Left lobe of liver (tissue), 2 donors: ENCODE measurements around the gene SDCCAG8. TPM values are rescaled to one million over a fixed set of nuclear protein-coding genes. Genes with fewer than 3 reads are reported as not detected.

Source experiments
- ATAC-seq: fragments of 200-7000 bp; cut with Tn5 transposase; one replicate; pipeline ENCODE4 v1.9.1; 2020; ENCODE audit warnings: mild to moderate bottlenecking, moderate library complexity
- DNase-seq: peaks from one replicate; pipeline ENCODE4 v3.0.0-alpha.2; 2020; ENCODE audit warnings: low spot score
- total RNA-seq: library from RNA; stranded (reverse); gene quantifications from one replicate; pipeline ENCODE4 v1.2.1, GENCODE V29; 2021
- donor health status: DM: no; HTN: no; CAD: no; lungs with moderate emphysema.
- donor health status: DM: no; HTN: yes; CAD: no.

The SDCCAG8 gene
- total RNA-seq, 1 donor from 2014 or later: 15.2 TPM

DNA sequence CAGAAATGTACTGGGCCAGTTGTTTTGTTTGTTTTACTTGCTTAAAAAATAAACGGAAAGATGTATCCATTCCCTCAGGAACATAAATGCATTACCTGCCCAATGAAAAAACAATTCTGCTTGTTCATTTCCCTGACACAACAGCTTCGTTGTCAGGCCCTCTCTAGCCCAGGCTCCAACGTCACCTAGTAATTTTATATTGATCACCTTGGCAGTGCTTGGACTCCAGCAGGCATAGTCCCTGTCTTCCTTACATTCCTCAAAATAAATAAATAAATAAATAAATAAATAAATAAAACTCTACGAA, 2.0 kb upstream of the SDCCAG8 start:
- DNase-seq: no peak
- ATAC-seq: no peak

DNA sequence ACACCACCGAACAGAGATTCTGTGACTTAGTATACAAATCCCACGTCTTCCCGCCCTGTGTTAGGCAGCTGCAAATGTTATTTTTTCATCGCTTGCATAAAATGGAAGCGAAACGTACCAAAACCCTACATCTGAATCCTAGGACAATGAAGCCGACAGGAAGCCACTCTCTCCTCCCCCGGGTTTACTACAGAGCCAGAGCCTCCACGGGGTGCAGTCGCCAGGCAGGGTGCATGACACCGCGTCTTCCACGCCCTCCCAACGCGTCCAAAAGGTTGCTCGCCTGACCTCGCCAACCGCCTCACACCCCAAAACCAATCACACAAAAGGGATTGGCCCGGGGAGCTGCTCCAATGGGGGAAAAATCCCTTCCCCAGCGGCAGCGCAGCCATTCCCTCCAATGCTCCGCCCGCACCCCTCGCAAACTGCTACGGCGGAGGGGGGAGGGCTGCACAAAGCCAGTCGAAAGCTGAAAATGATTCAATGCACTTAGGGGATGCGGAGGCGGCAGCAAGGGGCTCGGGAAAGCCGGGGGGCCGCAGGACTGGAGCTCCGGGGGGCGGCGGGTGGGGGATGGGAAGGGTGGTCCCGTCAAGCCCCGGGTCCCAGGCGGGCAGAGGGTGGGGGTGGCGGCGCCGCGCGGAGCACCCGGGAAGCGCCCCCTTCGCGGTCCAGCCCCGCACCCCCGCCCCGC, 1.5 kb upstream of the SDCCAG8 start:
- peak; percentile 42 for ATAC-seq
- peak; percentile 77 for DNase-seq

DNA sequence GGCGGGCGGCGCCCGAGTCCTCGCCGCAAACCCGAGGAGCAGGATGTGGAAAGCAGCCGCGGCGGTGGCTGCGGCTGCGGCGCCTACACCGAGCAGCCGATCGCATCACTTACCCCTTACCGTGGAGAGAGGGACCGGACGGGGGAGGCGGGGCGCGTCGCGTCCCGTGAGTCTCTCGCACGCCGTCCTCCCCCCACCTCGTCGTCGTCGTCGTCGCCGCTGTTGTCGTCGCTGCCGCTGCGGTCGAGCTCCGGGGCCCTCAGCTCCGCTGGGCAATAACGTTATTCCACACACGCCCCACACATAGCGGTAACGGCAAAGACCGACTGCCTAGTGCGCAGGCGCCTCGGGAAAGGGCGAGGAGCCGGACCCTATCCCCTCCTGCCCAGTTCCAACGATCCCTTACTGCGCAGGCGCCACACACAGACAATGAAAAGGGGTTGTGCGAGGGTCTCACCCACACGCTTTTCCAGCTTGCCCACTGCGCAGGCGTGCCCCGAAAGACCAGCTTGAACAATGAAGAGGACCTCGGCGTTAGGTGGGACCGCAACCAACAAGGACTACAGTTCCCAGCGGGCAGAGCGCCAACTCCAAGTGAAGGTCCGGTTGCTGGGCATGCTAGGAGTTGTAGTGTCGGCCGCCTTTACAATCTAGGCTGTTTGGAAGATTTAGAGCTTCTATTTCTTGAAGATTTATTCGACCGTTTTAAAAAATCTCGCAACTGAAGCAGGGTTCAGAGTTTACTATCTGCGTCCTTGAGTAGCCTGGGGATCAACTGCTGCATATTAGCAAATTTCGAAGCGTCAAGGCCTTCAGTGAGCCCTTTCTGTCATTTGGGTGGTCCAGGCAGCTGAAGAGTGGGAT, 682 bp upstream of the SDCCAG8 start, which contains the start of gene CEP170:
TSS of gene CEP170 (minus strand) at position 355 of the 864 bp plus-strand sequence. CDS start 30,001 bp downstream, outside the sequence.
- DNase-seq (peak; percentile 94), ATAC-seq (peak; percentile 75)

DNA sequence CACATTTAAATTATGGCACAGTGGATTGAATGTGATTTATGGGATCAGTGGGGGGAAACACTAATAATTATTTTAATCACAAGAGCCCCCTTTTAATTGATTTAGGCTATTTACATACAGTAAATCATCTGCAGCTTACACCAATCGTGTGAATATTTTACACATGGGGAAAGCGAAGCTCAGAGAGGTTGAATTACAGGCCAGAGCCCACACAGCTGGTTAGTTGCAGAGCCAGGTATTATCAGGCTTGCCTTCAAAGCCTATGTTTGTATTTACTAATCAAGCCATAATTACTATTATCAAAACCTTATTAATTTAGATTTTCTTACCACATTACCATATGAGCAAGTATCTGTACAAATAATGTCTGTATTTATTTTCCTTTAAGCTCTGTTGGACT, 749 bp downstream of the SDCCAG8 start:
- DNase-seq (no peak), ATAC-seq (no peak)

DNA sequence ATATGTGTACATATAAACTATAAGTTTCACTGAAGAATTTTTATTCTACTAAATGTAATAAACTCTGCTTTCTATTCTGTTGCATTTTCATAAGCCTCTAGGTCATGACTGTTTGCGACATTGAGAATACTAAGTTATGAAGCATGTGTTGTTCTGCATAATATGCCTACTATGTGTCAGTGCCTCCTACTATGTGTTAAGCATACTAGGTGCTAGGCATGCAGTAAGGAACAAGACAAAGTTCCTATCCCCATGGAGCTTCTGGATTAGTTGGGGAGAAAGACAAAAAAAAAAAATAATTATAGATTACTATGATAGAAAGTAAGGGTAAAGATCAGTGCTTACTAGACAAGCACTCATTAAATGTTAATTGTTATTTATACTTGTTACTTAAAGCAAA, 1.3 kb downstream of the SDCCAG8 start:
- DNase-seq (no peak), ATAC-seq (no peak)

DNA sequence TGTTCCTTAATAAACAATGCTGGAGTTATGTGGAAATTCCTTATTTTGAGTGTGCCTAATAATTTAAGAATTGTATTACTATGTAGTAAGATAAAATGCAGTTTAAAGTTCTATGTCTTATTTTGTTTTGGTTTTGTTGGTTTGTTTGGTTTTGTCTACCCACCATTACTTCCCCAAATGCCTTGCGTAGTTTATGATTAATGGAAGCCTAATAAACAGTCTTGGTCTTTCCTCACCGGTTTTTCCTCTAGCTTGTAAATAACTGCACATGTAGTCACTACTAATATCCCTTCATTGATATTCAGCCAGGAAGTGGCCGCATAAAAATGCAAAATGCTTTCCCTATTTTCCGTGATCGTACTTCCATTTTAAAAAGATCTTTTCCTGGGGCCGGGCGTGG, 2.9 kb downstream of the SDCCAG8 start:
- no peak for DNase-seq
- ATAC-seq: no peak

DNA sequence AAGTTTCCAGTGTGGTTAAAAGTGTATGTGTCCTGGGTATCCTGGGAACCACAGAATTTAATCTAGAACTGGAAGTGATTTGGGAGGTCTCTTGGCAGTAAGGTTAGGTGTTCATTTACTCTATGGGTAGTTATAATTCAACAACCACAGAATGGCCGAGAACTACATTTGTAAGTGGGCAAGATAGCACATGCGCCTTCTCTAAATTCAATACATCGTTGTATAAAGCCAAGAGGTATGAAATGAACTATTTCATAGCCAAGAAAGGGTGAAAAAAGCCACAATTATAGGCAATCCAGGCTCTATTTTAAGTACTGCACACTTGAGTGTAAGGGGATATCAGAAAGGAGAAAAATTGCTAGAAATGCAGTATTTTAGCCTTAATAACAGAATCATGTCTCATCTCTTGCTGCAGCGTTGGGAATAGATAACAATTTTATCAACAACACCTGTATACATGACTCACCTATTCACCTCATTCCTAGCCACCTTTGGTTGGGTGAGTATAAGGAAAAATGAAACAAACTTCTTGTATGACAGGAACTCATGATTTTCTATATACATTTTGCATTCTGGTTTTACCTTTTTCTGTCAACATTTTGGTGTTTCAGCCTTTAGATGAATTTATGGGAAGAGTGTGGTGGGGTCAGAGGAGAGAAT, 4.5 kb downstream of the SDCCAG8 start:
- no peak for DNase-seq
- no peak for ATAC-seq

DNA sequence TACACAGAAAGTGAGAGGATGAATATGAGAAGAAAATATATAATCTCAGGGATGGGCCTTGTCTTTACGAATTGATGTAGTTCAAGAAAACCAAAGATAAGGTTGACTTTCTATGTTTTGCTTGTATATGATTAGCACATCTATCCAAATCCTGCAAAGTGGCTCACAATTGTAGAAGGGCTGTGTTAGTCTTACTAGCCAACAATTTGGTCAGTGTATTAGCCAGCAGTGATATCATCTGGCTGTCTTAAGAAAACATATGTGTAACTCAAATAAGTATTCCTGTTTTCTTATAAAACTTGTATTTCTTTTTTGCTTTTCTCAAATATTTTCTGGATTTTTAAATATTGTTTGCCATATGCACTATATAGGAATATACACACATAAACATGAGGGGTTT, 5.5 kb downstream of the SDCCAG8 start:
- no peak for ATAC-seq
- DNase-seq: no peak

DNA sequence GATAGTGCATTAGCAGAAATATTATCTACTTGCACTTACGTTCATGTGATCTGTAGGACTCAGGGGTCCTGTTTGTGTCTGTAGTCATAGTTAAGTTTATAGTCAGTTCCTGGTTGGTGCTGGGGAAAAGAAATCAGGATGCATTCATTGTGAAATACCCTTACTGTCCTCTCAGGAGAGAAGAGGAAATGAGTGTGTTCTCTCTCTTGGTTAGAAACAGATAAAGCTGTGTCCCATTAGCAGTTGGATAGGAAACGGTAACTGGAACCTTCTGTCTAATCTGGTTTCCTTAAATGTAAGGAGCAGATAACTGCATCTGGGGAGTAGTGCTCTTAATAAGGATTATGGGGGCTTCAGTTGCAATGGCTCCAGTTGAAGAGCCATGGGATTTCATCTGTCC, 8.9 kb downstream of the SDCCAG8 start:
- no peak for DNase-seq
- peak; percentile 63 for ATAC-seq

DNA sequence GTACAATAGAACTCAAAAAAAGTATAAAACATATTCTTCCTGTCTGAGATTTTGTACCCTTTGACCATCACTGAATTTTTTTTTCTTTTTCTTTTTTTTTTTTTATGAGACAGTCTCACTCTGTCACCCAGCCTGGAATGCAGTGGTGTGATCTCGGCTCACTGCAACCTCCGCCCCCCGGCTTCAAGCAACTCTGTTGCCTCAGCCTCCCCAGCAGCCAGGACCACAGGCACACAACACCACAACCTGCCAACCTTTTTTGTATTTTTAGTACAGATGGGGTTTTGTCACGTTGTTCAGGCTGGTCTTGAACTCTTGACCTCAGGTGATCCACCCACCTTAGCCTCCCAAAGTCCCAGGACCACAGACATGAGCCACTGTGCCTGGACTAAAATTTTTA, 10.4 kb downstream of the SDCCAG8 start:
- DNase-seq (no peak), ATAC-seq (no peak)

DNA sequence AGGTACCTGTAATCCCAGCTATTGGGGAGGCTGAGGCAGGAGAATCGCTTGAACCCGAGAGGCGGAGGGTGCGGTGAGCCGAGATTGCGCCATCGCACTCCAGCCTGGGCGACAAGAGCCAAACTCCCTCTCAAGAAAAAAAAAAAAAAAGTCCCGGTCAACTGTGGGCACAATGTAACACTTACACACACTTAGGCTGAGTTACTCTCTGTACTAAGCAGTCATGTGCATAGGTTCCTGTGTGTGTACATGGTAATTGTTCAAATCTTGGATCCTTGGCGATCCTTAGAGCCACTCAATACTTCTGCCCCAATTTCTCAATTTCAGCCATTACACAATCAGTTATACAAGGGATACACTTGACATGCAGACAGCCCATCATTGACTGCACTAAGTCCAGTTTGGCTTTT, 11.6 kb downstream of the SDCCAG8 start:
- DNase-seq (no peak), ATAC-seq (peak; percentile 56)

DNA sequence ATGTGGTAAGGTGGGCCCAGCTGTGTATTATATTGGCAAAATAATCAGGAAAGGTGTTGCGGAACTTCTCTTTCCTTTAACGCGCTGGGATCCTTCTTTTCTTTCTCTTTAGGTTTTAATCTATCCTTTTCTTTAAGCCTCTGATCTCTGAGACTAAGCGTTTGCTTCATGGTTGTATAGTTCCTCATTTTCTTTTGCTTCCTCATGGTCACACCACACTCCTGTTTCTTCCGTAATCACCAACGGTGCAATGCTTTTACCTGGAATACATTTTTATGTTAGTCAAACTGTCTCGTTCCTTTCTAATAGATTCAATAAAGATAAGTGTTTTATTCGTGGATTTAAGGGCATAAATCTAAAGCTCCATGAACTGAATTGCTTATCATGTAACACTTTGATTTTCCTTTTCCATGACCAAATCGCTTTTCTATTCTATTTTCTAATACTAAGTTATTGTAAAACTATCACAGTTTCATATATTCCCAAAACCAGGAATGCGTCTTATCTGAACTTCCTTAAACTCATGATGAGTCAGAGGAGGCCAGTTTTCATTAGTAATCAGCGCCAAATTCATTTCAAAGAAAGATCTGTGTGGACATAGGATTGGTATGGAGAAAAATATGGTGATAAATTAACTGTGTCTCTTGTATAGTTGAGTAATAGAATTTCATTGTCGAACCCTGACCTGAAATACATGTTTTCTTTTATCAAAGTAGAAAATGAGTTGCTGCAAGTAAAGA, 12.2 kb downstream of the SDCCAG8 start:
- no peak for DNase-seq
- ATAC-seq: no peak

DNA sequence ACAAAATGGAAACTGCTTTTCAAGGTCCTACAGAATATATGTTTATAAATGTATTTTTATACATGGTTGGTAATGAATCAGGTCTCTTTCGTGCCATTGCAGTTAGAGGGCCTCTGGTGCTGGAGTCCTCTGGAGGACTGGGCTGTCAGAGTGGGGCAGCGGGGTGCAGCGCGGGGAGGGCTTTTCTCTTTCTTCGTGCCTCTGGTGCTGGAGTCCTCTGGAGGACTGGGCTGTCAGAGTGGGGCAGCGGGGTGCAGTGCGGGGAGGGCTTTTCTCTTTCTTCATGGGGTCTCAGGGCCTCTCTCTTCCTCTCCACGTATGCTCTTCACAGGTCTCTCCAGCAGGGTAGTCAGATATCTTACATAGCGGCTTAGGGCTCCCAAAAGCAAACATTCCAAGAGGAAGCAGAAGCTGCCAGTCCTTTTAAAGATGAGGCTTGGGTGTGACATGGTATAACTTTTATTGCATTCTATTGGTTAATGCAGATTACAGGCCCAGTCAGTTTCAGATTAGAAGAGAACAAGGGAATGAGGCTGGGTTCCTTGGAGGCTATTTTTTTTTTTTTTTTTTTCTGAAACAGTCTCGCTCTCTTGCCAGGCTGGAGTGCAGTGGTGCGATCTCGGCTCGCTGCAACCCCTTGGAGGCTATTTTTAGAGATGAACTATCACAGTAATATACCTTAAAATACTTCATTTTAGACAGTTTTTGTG, 13.1 kb downstream of the SDCCAG8 start:
- ATAC-seq (no peak), DNase-seq (no peak)

DNA sequence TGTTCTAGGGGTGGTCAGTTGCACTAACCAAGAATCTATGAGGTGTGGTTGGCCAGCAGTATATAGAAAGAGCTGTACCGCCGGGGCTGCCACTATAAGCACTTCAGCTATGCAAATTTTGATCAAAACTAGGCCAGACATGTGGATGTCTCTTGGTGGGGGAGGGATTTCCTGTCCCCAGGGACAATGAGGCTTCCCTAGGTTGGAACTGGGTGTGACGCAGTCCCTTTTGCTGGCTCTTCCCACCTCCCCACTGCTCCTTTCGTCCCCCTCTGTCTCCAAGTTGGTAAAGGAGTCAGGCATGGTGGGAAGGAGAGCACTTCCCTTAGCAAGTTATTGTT, 13.6 kb downstream of the SDCCAG8 start:
- DNase-seq: no peak
- no peak for ATAC-seq

DNA sequence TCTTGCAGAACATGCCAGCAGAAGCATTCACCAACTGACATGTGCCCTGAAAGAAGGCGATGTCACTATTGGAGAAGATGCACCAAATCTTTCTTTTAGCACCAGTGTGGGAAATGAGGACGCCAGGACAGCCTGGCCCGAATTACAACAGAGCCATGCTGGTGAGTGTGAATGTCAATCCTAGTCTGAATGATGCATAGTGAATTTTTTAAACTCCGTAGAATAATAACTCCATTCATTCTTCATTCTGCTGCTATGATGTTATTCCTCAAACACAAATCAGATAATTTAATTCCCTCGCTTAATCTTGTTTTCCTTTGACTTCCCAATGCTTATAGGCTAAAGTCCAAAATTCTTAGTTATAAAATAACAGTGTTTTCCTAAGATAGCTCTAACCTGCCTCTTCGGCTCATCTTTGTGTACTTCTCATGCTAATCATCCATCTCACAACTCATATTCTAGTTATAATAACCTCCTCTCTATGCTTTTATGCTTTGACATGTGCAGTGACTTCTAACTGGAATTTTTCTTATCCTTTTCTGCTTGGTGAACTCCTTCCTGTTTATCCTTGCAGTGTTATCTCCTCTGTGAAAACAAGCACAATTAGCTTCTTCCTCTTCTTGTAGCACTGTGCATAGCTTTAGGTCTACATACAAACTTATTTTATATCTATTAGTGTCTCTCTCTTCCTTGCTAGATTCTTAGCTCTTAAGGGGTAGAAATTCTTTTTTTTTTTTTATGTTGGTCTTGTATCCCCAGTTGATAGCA, 14.4 kb downstream of the SDCCAG8 start:
- ATAC-seq (peak; percentile 27), DNase-seq (no peak)

DNA sequence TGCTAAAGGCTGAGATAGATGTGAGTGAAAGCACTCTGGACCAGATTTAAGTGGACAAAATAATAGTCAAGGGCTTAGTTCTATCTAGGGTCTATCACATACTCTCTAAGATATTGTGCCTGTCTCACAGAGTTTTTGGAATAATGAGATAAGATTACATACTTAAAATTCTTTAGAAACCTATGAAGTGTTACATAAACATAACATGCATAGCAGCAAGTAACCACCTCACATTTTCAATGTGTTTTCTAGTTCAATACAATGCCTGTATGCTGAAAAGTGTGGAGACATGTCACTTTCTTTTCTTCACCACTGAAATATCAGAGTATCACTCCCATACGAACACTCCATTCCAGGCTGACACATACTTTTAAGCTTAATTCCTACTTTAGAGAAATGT, 16.2 kb downstream of the SDCCAG8 start:
- DNase-seq (no peak), ATAC-seq (no peak)

DNA sequence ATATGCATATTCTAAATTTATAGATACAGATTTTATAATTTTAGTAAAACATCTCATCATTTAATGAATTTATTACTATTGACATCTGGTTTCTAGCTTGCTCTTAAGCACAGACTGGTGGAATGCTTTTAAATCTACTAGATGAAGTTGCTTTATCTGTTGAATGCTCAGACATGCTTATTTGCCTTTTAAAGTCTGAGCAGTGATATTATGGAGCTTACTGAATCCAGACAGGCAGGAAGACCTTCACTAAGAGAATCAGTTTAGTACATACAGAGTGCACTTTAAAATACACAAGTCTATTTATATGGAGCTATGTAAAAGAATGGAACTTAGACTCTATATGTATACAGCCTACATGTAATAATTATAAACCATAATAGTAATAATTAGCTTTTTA, 16.6 kb downstream of the SDCCAG8 start:
- ATAC-seq (no peak), DNase-seq (no peak)

DNA sequence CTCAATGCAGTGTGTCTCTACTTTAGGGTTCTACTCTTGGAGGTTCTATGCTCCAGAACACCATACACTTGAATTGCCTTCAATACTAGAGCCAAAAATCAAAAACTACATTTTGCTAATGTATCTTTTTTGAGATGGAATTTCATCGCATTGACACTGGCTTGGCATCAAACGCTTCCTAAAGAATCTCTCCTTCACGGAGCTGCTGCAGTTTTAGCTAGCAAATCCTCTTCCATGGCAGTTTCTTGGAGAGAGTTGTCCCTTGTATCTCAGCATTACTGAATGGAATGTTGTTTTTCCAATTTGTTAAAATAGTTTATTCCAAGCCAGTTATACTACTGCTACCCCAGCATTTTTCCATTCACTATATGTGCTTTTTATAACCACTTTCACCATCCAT, 17.7 kb downstream of the SDCCAG8 start:
- no peak for ATAC-seq
- DNase-seq: no peak

DNA sequence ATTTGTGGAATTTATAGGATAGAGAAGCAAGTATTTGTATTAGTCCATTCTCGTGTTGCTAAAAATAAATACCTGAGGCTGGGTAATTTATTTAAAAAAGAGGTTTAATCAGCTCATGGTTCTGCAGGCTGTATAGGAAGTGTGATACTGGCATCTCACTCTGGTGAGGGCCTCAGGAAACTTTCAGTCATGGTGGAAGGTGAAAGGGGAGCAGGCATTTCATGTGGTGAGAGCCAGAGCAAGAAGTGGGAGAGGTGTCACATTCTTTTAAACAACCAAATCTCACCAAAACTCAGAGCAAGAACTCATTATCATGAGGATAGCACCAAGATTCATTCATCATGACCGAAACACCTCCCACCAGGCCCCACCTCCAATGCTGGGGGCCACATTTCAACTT, 18.1 kb downstream of the SDCCAG8 start:
- DNase-seq: no peak
- ATAC-seq: no peak

DNA sequence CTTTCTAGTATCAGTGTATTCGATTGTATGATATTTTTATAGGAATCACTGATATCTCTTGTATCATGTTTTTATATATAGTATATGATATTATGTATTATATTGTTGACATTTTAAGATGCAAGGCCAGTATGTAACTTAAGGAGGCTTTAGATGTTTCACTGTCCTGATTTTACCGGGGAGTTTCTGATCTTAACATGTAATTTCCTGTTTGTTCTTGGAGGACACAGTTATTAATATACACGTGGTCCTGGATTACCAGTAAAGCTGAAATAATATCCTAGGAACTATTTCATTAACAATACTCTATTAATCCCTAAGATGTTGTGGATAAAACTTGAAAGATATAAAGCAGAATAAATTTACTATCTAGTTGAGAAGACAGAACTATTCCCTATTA, 19.5 kb downstream of the SDCCAG8 start:
- DNase-seq: no peak
- no peak for ATAC-seq
